B cell (primary cell): ENCODE measurements around the gene FAM90A26. TPM values are rescaled to one million over a fixed set of nuclear protein-coding genes. Genes with fewer than 3 reads are reported as not detected.
"Not testable (repeated sequence)": the region's sequence is repeated elsewhere in the genome, so short reads cannot be mapped to it uniquely, and the experiment has no call there.

Source experiments
- ATAC-seq: fragments of 200-7000 bp; cut with Tn5 transposase; one replicate; pipeline ENCODE4 v1.10.0; 2021; ENCODE audit warnings: low read depth, mild to moderate bottlenecking, moderate number of reproducible peaks, moderate library complexity
- CTCF ChIA-PET: fragments of 350-600 bp; sonication (Branson Sonifier 250); formaldehyde crosslinking; loops from one replicate; lab custom pipeline; 2021; ENCODE audit warnings: antibody characterized with exemption, inconsistent platforms; lab: Charles Lee
- POLR2A ChIA-PET: fragments of 350-600 bp; sonication (Branson Sonifier 250); formaldehyde crosslinking; loops from one replicate; lab custom pipeline; 2021; ENCODE audit warnings: antibody characterized with exemption; lab: Charles Lee
- DNase-seq: peaks from one replicate; pipeline ENCODE4 v3.0.0; 2013
- H2AFZ ChIP-seq: 2 replicates; pipeline ENCODE4 v1.6.1; 2012; ENCODE audit warnings: mild to moderate bottlenecking, low read depth, low read length; ENCODE audit not compliant: insufficient read depth, poor library complexity, severe bottlenecking
- H3K27ac ChIP-seq, 2 donors: 1 replicate in 1 of 2; 2 replicates in 1 of 2; pipeline ENCODE4 v1.5.1; 2012 to 2013; ENCODE audit warnings: low read length in 2 of 2, mild to moderate bottlenecking in 2 of 2, moderate library complexity in 1 of 2
- H3K27me3 ChIP-seq, 4 experiments: fragments of 200-600 bp in 1 of 4; sonication (generic) in 1 of 4; replicated peaks in 1 of 4; 1 replicate in 2 of 4; 2 replicates in 2 of 4; pipeline versions ENCODE4 v1.6.1 to v1.7.0; 2013 to 2016; ENCODE audit warnings: low read length in 3 of 4, mild to moderate bottlenecking in 2 of 4, mixed read lengths in 1 of 4, moderate library complexity in 1 of 4; ENCODE audit not compliant: insufficient read depth in 4 of 4, control insufficient read depth in 3 of 4; ENCODE audit errors: control extremely low read depth in 1 of 4
- H3K36me3 ChIP-seq, 2 experiments: replicated peaks in 1 of 2; 1 replicate in 1 of 2; 2 replicates in 1 of 2; pipeline versions ENCODE4 v1.6.1 to v1.7.1; 2013; ENCODE audit warnings: low read length in 1 of 2; ENCODE audit not compliant: insufficient read depth in 2 of 2, control insufficient read depth in 1 of 2; ENCODE audit errors: control extremely low read depth in 1 of 2, extremely low read depth in 1 of 2
- H3K4me1 ChIP-seq, 2 donors: fragments of 200-600 bp in 1 of 2; sonication (generic) in 1 of 2; 1 replicate in 1 of 2; 2 replicates in 1 of 2; pipeline versions ENCODE4 v1.5.1 to v1.6.1; 2013 to 2017; ENCODE audit warnings: low read length in 2 of 2; ENCODE audit not compliant: control insufficient read depth in 2 of 2, insufficient read depth in 2 of 2
- H3K4me2 ChIP-seq: replicated peaks from 2 replicates; pipeline ENCODE3; 2012; ENCODE audit warnings: mild to moderate bottlenecking, low read depth, low read length; ENCODE audit not compliant: poor library complexity, severe bottlenecking
- H3K4me3 ChIP-seq, 5 experiments: fragments of 200-600 bp in 1 of 5; sonication (generic) in 1 of 5; 1 replicate in 3 of 5; 2 replicates in 2 of 5; pipeline versions ENCODE4 v1.5.1 to v1.7.0; 2011 to 2016; ENCODE audit warnings: low read length in 4 of 5, mild to moderate bottlenecking in 4 of 5, low read depth in 2 of 5, control low read depth in 1 of 5, moderate library complexity in 1 of 5; ENCODE audit not compliant: insufficient read depth in 1 of 5; ENCODE audit errors: control extremely low read depth in 1 of 5, extremely low read depth in 1 of 5
- H3K79me2 ChIP-seq: fragments of 200-600 bp; sonication (generic); one replicate; pipeline ENCODE4 v1.6.0; 2016; ENCODE audit warnings: low read length; ENCODE audit not compliant: control insufficient read depth, insufficient read depth
- H3K9ac ChIP-seq: fragments of 200-600 bp; sonication (generic); 2 replicates; pipeline ENCODE4 v1.6.1; 2017; ENCODE audit warnings: mild to moderate bottlenecking, low read length, moderate library complexity
- H3K9me3 ChIP-seq, 3 donors: one replicate each; pipeline versions ENCODE4 v1.6.1 to v1.7.1; 2013; ENCODE audit warnings: low read length in 2 of 3; ENCODE audit not compliant: control insufficient read depth in 2 of 3, insufficient read depth in 1 of 3; ENCODE audit errors: control extremely low read depth in 1 of 3
- H4K20me1 ChIP-seq: 2 replicates; pipeline ENCODE4 v1.6.0; 2012; ENCODE audit warnings: mild to moderate bottlenecking, low read length; ENCODE audit not compliant: insufficient read depth, control insufficient read depth, poor library complexity, severe bottlenecking
- H3K27ac Mint-ChIP-seq: one replicate; pipeline ENCODE4 v1.8.0; 2021; ENCODE audit warnings: mixed read lengths
- H3K27me3 Mint-ChIP-seq: one replicate; pipeline ENCODE4 v1.8.0; 2021; ENCODE audit warnings: mixed read lengths
- H3K4me1 Mint-ChIP-seq: one replicate; pipeline ENCODE4 v1.8.0; 2021; ENCODE audit warnings: mixed read lengths
- H3K4me3 Mint-ChIP-seq: one replicate; pipeline ENCODE4 v1.8.0; 2021; ENCODE audit warnings: mixed read lengths
- H3K9me3 Mint-ChIP-seq: one replicate; pipeline ENCODE4 v1.8.0; 2022; ENCODE audit warnings: mixed read lengths; ENCODE audit not compliant: insufficient read depth
- WGBS: methylation state at CpG from one replicate; pipeline ENCODE4 v1.1.5; 2013; ENCODE audit warnings: missing lambda C conversion rate; ENCODE audit not compliant: insufficient coverage; 5-methylcytosine and 5-hydroxymethylcytosine counted together
- intact Hi-C: fragments of 100-400 bp; cut with micrococcal nuclease; formaldehyde crosslinking; loops from one replicate; pipeline ENCODE4 v1.10.0; 2022
- polyA plus RNA-seq: library from polyadenylated mRNA; depleted of rRNA; stranded (reverse); fragments of >200 nt; gene quantifications from 2 replicates; pipeline ENCODE4 v1.2.3, GENCODE V29; 2012
- total RNA-seq, 2 donors: library from RNA; stranded (reverse); fragments of 120-200 nt in 1 of 2; gene quantifications; 1 replicate in 1 of 2; 2 replicates in 1 of 2; pipeline versions ENCODE4 v1.2.3 to v1.2.4, GENCODE V29; 2013 to 2022
- TF ChIP-seq, protein P1 (sequence below): fragments of 200-600 bp; IDR thresholded peaks from one replicate; pipeline ENCODE4 v1.8.0; 2022; ENCODE audit warnings: antibody characterized with exemption, mild to moderate bottlenecking

FAM90A26 gene
- total and polyA plus RNA-seq, 2 donors (not counting 1 experiment from before 2014, with no cell fraction given) = 0.04 TPM; not detected in 1

DNA sequence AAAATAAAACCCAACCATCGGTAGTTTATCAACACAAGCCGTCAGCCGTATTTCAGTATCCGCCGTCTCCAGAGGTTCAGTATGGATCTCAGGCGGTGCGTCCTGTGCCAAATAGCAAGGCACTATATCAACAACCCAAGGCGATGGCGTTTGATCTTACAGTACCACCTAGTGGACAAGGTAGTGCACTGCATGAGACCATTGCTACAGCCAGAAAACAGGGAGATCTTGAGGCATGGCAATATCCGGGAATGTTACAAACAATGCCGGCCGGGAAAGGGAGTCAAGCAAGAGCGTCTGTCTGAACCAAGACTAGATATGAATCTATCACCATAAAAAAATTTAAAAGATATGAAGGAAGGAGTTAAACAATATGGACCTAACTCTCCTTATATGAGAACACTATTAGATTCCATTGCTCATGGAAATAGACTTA, 46.6 kb upstream of the FAM90A26 start:
- H3K4me1 Mint-ChIP-seq, H4K20me1 ChIP-seq, H3K4me2 ChIP-seq, H3K27me3 ChIP-seq, H3K9me3 Mint-ChIP-seq, ATAC-seq, H3K36me3 ChIP-seq, H3K4me3 ChIP-seq, H3K9ac ChIP-seq, H3K79me2 ChIP-seq, H2AFZ ChIP-seq, H3K4me1 ChIP-seq, H3K4me3 Mint-ChIP-seq, H3K27ac ChIP-seq, CTCF ChIA-PET, H3K9me3 ChIP-seq, POLR2A ChIA-PET, H3K27ac Mint-ChIP-seq: not testable (repeated sequence)
- H3K27me3 Mint-ChIP-seq = peaks cover 18% of the 10 kb centered on the region
- peak; percentile 41 for DNase-seq
- TF ChIP-seq, protein P1, sequence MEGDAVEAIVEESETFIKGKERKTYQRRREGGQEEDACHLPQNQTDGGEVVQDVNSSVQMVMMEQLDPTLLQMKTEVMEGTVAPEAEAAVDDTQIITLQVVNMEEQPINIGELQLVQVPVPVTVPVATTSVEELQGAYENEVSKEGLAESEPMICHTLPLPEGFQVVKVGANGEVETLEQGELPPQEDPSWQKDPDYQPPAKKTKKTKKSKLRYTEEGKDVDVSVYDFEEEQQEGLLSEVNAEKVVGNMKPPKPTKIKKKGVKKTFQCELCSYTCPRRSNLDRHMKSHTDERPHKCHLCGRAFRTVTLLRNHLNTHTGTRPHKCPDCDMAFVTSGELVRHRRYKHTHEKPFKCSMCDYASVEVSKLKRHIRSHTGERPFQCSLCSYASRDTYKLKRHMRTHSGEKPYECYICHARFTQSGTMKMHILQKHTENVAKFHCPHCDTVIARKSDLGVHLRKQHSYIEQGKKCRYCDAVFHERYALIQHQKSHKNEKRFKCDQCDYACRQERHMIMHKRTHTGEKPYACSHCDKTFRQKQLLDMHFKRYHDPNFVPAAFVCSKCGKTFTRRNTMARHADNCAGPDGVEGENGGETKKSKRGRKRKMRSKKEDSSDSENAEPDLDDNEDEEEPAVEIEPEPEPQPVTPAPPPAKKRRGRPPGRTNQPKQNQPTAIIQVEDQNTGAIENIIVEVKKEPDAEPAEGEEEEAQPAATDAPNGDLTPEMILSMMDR = peak; percentile 84
- intact Hi-C loops = loop anchor here (5.0 kb wide), 1 partner anchor 121 kb away; no protein-coding TSS in a partner anchor
- WGBS = 0% methylated on average over 7 of the region's 13 CpGs

DNA sequence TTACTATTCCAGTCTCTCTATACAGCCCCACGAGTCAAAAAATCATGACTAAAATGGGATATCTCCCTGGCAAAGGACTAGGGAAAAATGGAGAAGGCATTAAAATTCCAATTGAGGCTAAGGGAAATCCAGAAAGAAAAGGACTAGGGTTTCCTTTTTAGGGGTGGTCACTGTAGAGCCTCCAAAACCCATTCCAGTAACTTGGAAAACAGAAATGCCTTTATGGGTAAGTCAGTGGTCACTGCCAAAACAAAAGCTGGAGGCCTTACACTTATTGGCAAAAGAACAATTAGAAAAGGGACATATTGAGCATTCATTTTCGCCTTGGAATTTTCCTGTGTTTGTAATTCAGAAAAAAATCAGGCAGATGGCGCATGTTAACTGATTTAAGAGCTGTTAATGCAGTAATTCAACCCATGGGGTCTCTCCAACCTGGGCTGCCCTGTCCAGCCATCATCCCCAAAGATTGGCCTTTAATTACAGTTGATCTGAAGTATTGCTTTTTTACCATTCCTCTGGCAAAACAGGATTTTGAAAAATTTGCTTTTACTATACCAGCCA, 44.5 kb upstream of the FAM90A26 start:
- H3K27ac Mint-ChIP-seq, H3K4me2 ChIP-seq, H3K36me3 ChIP-seq, H3K9ac ChIP-seq, H3K4me3 ChIP-seq, intact Hi-C loops, H4K20me1 ChIP-seq, H3K79me2 ChIP-seq, H3K4me1 Mint-ChIP-seq, DNase-seq, ATAC-seq, H3K9me3 Mint-ChIP-seq, H3K27ac ChIP-seq, H2AFZ ChIP-seq, CTCF ChIA-PET, H3K4me3 Mint-ChIP-seq, POLR2A ChIA-PET, H3K4me1 ChIP-seq, H3K27me3 ChIP-seq, H3K9me3 ChIP-seq: not testable (repeated sequence)
- WGBS = 80% methylated on average over 1 of the region's 3 CpGs
- peaks cover 15% of the 10 kb centered on the region for H3K27me3 Mint-ChIP-seq

DNA sequence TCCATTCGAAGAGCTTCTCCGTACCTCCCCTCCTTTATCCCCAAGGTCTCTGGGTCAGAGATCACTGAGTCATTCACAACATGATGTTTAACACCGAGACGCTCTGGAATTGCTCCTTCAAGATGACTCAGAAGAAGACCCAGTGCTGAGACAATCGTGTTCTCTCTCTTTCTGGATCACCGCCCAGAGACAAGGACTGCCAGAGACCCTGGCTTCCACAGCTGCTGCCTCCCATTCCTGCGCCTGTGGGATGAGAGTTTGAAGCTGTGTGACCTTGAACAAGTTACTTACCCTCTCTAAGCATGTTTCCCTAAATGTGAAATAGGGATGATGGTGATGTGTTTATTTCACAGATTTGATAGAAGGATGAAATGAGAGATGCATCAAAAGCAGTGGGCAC, 38.8 kb upstream of the FAM90A26 start:
- H3K4me1 Mint-ChIP-seq, H3K9me3 Mint-ChIP-seq, H3K4me3 ChIP-seq, H3K79me2 ChIP-seq, H3K36me3 ChIP-seq, H3K27me3 Mint-ChIP-seq, H3K9me3 ChIP-seq, H3K27ac Mint-ChIP-seq, ATAC-seq, H4K20me1 ChIP-seq, CTCF ChIA-PET, H3K9ac ChIP-seq, H3K4me2 ChIP-seq, intact Hi-C loops, H3K27ac ChIP-seq, H3K27me3 ChIP-seq, POLR2A ChIA-PET, H3K4me3 Mint-ChIP-seq, H2AFZ ChIP-seq, H3K4me1 ChIP-seq, DNase-seq: not testable (repeated sequence)
- WGBS = 100% methylated on average over 2 of the region's 7 CpGs
